HepG2 (cell line): Measurements from ENCODE around the gene IMPACT. TPM values are rescaled to one million over a fixed set of nuclear protein-coding genes. Genes with fewer than 3 reads are reported as not detected.

ENCODE experiments used
- CEBPZ ChIP-seq: IDR thresholded peaks from 2 replicates; pipeline ENCODE4 v1.6.1; 2012; ENCODE audit warnings: low read length, improper control_type of control experiment
- GLI4 ChIP-seq: sonication (generic); formaldehyde crosslinking; IDR thresholded peaks from 2 replicates; pipeline ENCODE4 v1.5.1; 2020; ENCODE audit warnings: missing genetic modification reagents, mild to moderate bottlenecking, moderate library complexity, borderline replicate concordance
- SOX6 ChIP-seq, 2 experiments: fragments of 450-650 bp in 1 of 2; sonication (generic) in 1 of 2; formaldehyde crosslinking in 1 of 2; IDR thresholded peaks; 2 replicates each; pipeline versions ENCODE4 v1.4.0 to v1.6.1; 2017 to 2020; ENCODE audit warnings: antibody characterized with exemption in 1 of 2, mild to moderate bottlenecking in 1 of 2, missing genetic modification reagents in 1 of 2
- TOE1 ChIP-seq: sonication (generic); formaldehyde crosslinking; IDR thresholded peaks from 2 replicates; pipeline ENCODE4 v1.4.0; 2020; ENCODE audit warnings: mild to moderate bottlenecking, missing genetic modification reagents
- ZBTB40 ChIP-seq, 2 experiments: fragments of 450-650 bp in 1 of 2; sonication (generic) in 1 of 2; formaldehyde crosslinking in 1 of 2; IDR thresholded peaks; 2 replicates each; pipeline versions ENCODE4 v1.6.1 to v1.8.0; 2016 to 2022; ENCODE audit warnings: antibody characterized with exemption in 1 of 2, mild to moderate bottlenecking in 1 of 2, missing genetic modification reagents in 1 of 2
- ZNF296 ChIP-seq: sonication (generic); formaldehyde crosslinking; conservative IDR thresholded peaks from 2 replicates; pipeline ENCODE4 v1.5.0; 2020; ENCODE audit warnings: mild to moderate bottlenecking, missing genetic modification reagents
- ZNF776 ChIP-seq: sonication (generic); formaldehyde crosslinking; IDR thresholded peaks from 2 replicates; pipeline ENCODE4 v1.4.0; 2020; ENCODE audit warnings: mild to moderate bottlenecking, missing genetic modification reagents
- polyA plus RNA-seq, 8 experiments: library from polyadenylated mRNA; depleted of rRNA in 3 of 8; stranded (reverse) in 7 of 8; unstranded in 1 of 8; fragments of >200 nt; fragmentation: Illumina TruSeq in 4 of 8; extraction: Trizol in 4 of 8; gene quantifications; 2 replicates each; pipeline versions ENCODE4 v1.2.1 to v1.2.3, GENCODE V29; 2011 to 2016; ENCODE audit warnings: low read depth in 4 of 8, missing spikeins in 1 of 8, mixed read lengths in 1 of 8; ENCODE audit not compliant: insufficient read depth in 1 of 8
- total RNA-seq, 5 experiments: library from RNA; depleted of rRNA; stranded (reverse); fragments of >200 nt; fragmentation: Illumina TruSeq; extraction: Trizol; gene quantifications; 2 replicates each; pipeline ENCODE4 v1.2.3, GENCODE V29; 2016; ENCODE audit warnings: low read depth in 1 of 5
- TF ChIP-seq, protein P1 (sequence below): sonication (generic); formaldehyde crosslinking; IDR thresholded peaks from 2 replicates; pipeline ENCODE4 v1.4.0; 2020; ENCODE audit warnings: missing genetic modification reagents
- TF ChIP-seq, protein P2 (sequence below): sonication (generic); formaldehyde crosslinking; IDR thresholded peaks from 2 replicates; pipeline ENCODE4 v1.4.0; 2020; ENCODE audit warnings: mild to moderate bottlenecking, missing genetic modification reagents

Gene IMPACT
- total and polyA plus RNA-seq, 2 of the 13 experiments (the other 11 are each of a cell fraction or from before 2014, with no cell fraction given) = 5.0 to 7.7 TPM

- TF ChIP-seq ZNF296 (CRISPR knock-in tag) (no peak), CEBPZ (no peak), SOX6 (IDR thresholded peaks at IDR 0.05) (no peak), SOX6 (CRISPR knock-in tag; IDR thresholded peaks at IDR 0.05) (no peak), ZBTB40 (IDR thresholded peaks at IDR 0.05) (peak; percentile 37; the same call in 1 of the 2 replicates), ZBTB40 (CRISPR knock-in tag; IDR thresholded peaks at IDR 0.05) (no peak; the same call in 1 of the 2 replicates), GLI4 (CRISPR knock-in tag) (no peak), ZNF776 (peak; percentile 62; the same call in 1 of the 2 replicates), TOE1 (CRISPR knock-in tag) (no peak)
- TF ChIP-seq, protein P1, sequence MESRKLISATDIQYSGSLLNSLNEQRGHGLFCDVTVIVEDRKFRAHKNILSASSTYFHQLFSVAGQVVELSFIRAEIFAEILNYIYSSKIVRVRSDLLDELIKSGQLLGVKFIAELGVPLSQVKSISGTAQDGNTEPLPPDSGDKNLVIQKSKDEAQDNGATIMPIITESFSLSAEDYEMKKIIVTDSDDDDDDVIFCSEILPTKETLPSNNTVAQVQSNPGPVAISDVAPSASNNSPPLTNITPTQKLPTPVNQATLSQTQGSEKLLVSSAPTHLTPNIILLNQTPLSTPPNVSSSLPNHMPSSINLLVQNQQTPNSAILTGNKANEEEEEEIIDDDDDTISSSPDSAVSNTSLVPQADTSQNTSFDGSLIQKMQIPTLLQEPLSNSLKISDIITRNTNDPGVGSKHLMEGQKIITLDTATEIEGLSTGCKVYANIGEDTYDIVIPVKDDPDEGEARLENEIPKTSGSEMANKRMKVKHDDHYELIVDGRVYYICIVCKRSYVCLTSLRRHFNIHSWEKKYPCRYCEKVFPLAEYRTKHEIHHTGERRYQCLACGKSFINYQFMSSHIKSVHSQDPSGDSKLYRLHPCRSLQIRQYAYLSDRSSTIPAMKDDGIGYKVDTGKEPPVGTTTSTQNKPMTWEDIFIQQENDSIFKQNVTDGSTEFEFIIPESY (CRISPR knock-in tag) = no peak
- TF ChIP-seq, protein P2, sequence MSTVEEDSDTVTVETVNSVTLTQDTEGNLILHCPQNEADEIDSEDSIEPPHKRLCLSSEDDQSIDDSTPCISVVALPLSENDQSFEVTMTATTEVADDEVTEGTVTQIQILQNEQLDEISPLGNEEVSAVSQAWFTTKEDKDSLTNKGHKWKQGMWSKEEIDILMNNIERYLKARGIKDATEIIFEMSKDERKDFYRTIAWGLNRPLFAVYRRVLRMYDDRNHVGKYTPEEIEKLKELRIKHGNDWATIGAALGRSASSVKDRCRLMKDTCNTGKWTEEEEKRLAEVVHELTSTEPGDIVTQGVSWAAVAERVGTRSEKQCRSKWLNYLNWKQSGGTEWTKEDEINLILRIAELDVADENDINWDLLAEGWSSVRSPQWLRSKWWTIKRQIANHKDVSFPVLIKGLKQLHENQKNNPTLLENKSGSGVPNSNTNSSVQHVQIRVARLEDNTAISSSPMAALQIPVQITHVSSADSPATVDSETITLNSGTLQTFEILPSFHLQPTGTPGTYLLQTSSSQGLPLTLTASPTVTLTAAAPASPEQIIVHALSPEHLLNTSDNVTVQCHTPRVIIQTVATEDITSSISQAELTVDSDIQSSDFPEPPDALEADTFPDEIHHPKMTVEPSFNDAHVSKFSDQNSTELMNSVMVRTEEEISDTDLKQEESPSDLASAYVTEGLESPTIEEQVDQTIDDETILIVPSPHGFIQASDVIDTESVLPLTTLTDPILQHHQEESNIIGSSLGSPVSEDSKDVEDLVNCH (CRISPR knock-in tag) = no peak
These were observed at the start of gene IMPACT (continued) for GRCh38 chr18:24426398-24427294.
